HK-2 (cell line): Measurements from ENCODE around the gene PAGE4.

ENCODE experiments used
- DNase-seq: peaks from one replicate; pipeline ENCODE4 v3.0.0-alpha.2; 2018; ENCODE audit not compliant: unreplicated experiment

Gene PAGE4

GRCh38 chrX:49876750-49877149, 47.6 kb downstream of the PAGE4 start:
- no peak for DNase-seq

DNA sequence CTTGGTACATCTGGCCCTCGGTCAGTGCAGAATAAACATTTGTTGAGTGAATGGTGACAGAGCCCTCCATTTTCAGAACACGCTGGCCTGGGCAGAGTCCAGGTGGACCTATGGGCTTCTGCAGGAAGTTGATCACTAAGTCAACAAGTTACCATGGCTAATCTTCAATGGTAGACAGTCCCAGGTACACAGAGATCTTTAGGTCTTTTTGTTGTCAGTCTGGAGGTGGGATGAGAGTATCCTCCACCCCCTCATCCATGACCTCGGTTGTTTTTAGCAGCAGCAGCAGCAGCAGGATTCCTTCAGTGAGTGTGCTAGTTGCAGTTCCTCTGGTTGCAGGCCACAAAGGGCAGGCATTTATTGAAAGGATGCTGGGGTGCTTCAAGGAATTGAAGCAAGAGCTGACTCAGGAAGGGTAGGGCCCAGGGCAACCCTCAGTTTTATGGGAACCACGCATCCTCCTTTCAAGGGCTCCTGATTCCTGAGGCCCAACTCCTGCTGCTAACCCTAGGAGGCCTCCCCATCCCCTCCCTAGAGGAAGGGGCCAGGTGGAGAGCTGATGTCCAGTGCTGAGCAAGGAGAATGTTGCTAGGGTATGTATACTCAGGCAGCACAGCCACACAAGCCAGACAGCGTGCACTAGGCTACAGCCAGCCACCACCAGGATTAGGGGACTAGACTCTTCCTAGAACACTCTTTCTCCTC, 48.4 kb downstream of the PAGE4 start:
- no peak for DNase-seq

GRCh38 chrX:49878128-49878833, 49.2 kb downstream of the PAGE4 start:
- DNase-seq = no peak

- DNase-seq = peak; percentile 83
Observed at GRCh38 chrX:49878834-49879655, 49.9 kb downstream of the PAGE4 start, which contains the start of gene USP27X. USP27X (plus strand) TSS chrX:49879484; CDS start chrX:49880308, 824 bp downstream.

- DNase-seq = peak; percentile 7
Observed at GRCh38 chrX:49879656-49880277, 50.7 kb downstream of the PAGE4 start.

- DNase-seq = no peak
Observed at GRCh38 chrX:49880668-49881067, 51.6 kb downstream of the PAGE4 start.
